IPS-18c (cell line): ENCODE results near the gene SLK.

ENCODE experiments used
- H3K4me3 ChIP-seq: 2 replicates; pipeline ENCODE4 v1.7.0; 2013; ENCODE audit warnings: low read depth, mild to moderate bottlenecking, low read length, moderate library complexity; ENCODE audit not compliant: insufficient read depth
- H3K9me3 ChIP-seq: one replicate; pipeline ENCODE4 v1.6.1; 2013; ENCODE audit warnings: mild to moderate bottlenecking, low read length, moderate library complexity; ENCODE audit not compliant: control insufficient read depth, insufficient read depth

SLK gene

DNA sequence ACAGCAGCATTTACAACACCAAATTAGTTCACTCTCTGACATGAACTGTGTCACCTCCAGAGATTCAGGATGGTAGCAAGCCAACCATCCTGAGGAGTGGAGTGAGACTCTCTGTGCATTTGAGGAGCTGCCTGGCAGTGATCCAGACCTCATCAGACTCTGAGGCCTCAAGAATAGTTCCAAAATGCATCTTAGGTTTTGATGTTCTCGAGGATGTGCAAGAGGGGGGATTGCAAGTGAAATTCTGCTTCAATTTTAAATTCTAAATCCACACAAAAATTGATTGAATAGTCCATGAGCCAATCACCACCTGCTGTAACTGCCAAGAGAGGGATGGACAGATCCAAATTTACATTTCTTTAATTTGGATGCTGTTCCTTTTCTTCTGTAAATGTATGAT lies 49.7 kb downstream of the SLK start:
- no peak overlapping the region for H3K4me3 ChIP-seq
- no peaks in the 10 kb centered on the region for H3K9me3 ChIP-seq

DNA sequence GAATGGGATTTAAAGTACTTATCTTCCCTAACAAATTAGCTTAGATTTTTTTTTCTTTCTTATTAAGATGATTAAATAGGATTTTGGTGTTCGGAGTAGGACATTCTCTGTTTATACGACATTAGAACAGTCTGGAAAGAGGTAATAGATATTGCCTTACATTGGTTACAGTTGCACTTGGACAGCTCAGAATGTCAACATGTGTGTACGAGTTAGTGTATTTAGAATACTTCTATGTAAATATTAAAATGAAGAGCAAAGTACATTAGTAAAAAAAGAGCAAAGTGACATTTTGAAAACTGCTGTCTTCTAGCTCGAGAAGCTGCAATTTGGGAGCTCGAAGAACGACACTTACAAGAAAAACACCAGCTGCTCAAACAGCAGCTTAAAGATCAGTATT lies 51.5 kb downstream of the SLK start:
- Histone ChIP-seq H3K4me3 (no peak overlapping the region), H3K9me3 (no peaks in the 10 kb centered on the region)

DNA sequence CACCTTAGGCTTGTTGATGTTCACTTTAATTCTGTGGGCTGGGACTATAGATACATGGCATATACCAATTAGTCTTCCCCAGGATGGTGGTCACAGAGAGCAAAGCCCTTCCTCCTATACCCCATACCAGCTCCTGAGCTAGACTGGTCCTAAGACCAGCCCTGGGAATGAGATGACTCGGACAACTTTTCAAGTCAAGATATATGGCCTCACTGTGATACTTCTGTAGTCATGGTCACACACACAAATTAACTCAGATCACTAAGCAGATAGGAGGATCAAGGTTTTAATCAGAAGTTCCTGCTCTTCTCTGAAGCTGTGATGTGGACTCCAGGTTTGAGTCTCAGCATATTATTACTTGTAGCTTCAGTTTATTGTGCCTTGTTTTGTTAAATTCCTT lies 53.1 kb downstream of the SLK start:
- Histone ChIP-seq H3K4me3 (no peak overlapping the region), H3K9me3 (no peaks in the 10 kb centered on the region)

DNA sequence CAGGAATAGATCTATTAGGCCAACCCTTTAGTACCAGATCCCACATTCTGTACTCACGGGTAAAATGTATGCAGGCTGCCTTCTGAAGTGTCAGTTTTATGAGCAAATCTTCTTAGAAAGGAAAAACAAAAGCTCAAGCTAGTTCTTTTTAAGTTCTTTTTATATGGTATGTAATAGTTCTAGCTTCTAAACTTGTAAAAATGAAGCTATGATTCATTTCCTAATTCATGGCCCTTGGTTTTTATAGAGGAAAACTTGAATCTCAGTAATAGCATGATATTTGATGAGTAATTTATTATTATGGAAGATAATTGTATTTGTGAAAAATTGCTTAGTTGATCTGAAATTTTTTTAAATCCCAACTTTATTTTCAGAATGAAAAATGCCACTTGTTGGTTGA lies 54.3 kb downstream of the SLK start:
- H3K4me3 ChIP-seq = no peak overlapping the region
- no peaks in the 10 kb centered on the region for H3K9me3 ChIP-seq

DNA sequence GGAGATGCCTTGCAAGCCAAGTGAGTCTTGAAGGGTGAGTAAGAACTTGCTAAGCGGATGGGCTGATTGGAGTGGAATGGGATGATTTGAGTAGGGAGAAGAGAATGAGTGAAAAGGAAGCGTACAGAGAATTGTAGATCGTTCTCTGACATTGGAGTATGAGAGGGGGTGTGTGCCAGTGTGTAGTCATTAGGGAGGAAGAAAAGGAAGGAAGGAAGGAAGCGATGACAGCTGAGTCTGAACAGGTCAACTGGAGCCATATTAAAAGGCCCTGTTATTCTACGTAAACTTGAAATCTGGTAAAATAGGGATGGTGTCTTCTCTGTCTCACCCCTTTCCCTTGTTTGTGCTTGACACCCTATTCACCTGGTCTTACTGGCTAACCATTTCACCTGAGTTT lies 55.1 kb downstream of the SLK start:
- Histone ChIP-seq H3K4me3 (no peak overlapping the region), H3K9me3 (no peaks in the 10 kb centered on the region)

DNA sequence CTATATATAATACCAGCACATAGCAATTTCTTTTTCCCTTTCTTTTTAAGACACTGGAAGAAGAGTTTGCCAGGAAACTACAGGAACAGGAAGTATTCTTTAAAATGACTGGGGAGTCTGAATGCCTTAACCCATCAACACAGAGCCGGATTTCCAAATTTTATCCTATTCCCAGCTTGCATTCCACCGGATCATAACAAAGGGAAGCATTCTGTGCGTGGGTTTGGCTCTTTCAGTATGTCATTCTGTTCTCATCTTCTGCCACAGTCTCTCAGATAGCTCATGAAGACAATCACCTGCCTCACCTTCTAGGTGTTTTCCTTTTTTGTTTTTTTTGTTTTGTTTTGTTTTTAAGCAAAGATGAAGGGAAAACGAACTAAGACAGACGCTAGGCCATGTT lies 58.6 kb downstream of the SLK start:
- no peak overlapping the region for H3K4me3 ChIP-seq
- H3K9me3 ChIP-seq = no peaks in the 10 kb centered on the region

DNA sequence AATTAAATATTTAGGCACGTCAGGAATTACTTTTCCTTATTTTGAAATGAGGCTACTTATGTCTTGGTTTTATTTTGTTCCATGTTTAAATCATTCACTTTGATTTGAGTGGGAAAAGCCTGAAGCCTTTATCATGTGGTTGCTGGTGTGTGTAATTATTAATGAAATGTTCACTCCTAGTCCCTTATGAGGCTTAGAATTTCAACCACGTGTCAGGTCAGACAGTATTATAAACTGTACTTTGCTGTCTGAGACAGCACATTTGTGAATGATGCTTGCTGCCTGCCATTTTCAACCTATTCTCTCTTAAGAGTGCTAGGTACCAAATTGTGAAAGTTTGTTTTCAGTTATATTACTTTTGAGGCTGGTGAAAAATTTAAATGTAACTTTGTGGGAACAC lies 59.8 kb downstream of the SLK start:
- H3K9me3 ChIP-seq = no peaks in the 10 kb centered on the region
- H3K4me3 ChIP-seq = no peak overlapping the region

DNA sequence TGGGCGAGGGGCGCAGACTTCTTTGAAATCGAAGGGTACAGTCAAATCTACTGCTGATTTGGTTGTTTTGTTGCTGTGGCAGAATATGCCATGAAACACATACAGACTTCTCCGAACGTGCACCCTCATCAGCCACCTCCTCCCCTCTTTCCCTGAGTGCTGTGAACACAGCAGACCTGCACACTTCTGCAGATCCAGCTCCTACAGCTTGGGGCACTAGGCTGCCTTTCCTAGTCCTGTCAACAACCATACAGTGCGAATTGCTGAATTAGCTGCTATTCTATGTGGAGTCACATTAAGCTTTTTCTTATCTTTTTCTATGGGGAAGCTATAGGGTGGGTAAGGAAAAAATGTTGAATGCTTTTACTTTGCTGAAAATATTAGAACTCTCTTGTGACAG lies 61.2 kb downstream of the SLK start:
- Histone ChIP-seq H3K4me3 (no peak overlapping the region), H3K9me3 (no peaks in the 10 kb centered on the region)

DNA sequence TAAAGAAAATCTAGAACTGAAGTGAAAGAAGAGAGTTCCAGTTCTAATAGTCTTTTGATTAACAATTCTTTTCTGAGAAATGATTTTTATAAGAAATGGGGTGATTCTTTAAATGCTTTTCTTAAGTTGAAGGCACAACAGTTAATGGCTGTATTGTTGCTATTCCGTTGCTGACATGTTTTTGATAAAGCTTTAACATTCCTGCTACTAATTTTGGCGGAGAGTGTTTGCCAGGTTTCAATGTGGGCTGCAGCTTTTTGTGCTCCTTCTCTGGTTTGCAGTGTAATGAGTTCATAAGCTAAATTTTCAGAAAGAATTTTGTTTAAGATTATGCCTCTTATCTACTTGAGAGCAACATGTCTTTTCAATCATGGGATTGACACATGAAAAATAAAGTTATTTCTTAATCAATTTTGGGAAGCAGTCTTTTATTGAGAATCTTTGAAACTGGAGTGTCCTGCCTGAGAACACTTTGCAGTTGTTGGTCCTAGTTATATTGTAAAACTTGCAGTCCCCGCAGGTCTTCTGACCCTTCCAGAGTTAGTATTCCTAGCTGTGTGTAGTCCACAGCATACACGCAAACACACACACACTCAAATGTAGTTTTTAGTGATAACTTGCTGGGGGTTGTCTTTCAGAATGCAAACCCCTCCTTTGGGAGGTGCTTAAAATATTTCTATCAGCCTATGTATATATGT lies 62.0 kb downstream of the SLK start:
- no peak overlapping the region for H3K4me3 ChIP-seq
- no peaks in the 10 kb centered on the region for H3K9me3 ChIP-seq

DNA sequence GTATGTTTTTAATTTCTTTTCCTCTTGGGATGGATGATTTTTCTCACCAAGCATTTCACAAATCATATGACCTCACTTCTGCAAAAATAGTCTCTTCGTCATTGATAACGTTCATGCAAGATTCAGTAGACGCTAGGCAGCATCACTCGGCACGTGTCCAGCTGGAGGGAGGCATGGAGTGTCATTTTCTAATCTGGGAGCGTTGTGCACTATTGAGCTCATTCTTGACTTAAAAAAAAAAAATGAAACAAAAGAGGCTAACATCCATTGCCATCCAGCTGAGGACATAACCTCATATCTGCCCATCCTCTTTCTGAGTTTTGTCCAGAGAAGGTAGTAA lies 62.6 kb downstream of the SLK start:
- no peak overlapping the region for H3K4me3 ChIP-seq
- no peaks in the 10 kb centered on the region for H3K9me3 ChIP-seq

DNA sequence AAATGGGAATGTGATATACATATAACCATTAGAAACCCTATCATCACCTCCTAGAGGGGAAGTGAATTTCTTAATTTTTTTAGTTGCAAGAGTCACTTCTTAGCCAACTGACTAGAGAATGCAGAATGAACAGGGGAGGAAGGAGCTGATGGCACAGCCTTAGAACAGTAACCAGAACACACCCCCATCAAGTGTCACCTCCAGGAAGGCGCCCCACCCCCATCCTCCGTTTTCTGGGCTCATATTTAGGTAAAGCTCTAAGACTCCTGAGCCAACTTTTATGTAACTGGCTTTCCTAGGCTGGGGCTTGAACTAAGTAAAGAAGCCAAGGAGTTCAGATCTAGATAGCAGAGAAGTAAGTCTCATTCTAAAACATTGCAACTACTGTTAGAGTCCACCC lies 64.7 kb downstream of the SLK start:
- no peak overlapping the region for H3K4me3 ChIP-seq
- no peaks in the 10 kb centered on the region for H3K9me3 ChIP-seq

DNA sequence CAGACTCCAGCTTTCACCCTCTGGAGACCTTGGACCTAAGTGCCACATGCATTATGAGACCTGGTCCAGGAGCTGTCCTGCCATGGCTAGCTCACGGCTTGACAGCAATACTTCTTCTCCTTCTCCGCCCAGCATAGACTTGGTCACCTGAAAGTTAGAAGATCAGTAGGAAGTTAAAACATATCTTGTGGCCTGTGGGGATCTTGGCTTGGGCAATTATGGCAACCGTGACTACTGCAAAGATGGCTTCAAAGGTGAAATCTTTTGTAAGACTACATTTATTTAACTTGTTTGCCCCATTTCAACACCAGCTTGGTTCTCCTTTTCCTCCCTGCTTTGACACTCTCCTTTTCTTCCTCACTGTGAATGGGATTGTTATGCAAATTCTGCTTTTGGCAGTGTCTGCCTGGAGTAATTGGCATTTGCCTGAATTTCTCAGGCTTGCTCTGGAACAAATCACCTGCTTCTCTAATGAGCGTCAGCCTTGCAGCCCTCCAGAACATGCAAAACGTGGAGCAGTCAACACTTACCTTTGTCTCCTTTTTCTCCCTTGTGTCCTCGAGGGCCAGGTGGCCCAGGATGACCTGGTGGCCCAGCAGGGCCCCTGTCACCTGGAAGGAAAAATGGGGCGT lies 65.3 kb downstream of the SLK start:
- Histone ChIP-seq H3K4me3 (no peak overlapping the region), H3K9me3 (no peaks in the 10 kb centered on the region)

DNA sequence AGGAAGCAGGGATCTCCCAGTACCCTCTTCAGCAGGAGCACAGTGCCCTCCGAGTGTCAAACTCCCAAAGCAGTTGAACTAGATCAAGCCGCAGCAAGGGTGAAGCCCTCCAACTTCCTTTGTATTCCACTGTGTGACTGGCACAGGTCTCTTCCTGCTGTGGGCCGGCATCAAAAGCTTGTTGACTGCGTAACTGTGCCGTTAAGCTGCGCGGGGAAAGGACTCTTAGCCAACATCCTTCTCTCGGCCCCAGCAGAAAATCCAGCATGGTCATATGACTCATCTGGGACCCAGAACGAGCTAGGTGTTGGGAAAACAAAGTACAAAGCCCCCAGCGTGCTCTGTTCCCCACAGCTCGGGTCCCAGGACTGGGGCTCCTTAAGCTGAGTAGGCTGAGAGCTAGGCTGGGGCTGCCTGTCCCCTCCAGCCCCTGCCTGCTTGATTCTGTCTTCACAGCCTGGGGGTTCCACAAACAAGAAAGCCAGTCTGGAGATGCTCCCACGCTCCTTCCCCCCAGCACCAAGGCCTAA lies 66.5 kb downstream of the SLK start:
- no peak overlapping the region for H3K4me3 ChIP-seq
- H3K9me3 ChIP-seq = no peaks in the 10 kb centered on the region

DNA sequence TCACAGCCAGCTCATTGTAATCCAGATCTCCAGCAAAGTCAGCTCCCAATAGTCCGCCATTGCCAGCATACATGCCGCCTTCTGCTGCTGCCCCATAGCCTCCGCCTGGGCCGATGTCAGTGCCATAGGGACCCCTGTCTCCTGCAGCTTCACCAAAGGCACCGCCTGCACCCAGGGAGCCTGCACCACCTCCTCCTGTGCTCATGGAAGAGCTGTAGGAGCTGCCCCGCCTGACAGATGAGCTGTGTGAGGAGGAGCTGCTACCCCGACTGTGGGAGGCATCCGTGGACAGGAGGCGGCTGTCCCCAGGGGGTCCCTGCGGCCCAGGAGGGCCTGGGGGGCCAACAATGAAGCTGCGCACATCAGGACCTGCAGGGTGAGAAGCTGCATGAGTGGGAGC lies 67.0 kb downstream of the SLK start:
- no peak overlapping the region for H3K4me3 ChIP-seq
- H3K9me3 ChIP-seq = no peaks in the 10 kb centered on the region

DNA sequence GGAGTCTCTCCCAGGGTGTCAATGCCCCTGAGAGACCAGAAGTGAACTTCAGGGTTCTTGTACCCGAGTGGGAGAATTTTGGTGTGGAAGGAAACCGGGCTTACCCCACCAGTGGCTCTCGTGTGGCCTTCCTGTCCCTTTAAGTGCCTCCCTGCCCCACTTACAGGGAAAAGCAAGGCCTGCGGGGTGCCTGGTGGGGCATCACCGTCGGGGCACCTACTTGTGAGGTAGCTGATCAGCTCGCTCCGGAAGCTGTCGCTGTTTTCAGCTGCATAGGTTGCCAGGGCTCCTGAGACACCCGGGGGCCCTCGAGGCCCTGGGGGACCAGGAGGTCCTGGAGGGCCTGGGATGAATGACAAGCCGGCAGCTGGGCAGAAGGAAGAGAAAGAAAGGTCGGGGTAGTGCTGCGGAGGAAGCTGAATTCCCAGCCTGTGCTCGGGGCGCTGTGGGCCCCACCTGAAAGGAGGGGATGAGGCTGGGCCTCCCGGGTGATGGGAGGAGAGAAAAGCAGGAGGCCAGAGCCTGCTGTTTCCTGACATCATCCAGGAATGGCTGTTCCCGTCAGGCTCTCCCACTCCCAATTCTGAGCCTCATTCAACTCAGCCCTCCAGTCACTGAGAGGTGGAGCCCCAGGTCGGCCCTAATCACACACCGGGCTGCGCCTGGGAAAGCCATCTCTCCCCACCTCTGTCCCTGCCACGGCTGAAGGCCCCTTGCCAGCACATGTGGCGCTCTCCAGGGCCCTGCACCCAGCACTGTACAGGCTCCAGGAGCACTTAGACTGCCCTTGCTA lies 67.7 kb downstream of the SLK start:
- Histone ChIP-seq H3K9me3 (no peaks in the 10 kb centered on the region), H3K4me3 (no peak overlapping the region)

DNA sequence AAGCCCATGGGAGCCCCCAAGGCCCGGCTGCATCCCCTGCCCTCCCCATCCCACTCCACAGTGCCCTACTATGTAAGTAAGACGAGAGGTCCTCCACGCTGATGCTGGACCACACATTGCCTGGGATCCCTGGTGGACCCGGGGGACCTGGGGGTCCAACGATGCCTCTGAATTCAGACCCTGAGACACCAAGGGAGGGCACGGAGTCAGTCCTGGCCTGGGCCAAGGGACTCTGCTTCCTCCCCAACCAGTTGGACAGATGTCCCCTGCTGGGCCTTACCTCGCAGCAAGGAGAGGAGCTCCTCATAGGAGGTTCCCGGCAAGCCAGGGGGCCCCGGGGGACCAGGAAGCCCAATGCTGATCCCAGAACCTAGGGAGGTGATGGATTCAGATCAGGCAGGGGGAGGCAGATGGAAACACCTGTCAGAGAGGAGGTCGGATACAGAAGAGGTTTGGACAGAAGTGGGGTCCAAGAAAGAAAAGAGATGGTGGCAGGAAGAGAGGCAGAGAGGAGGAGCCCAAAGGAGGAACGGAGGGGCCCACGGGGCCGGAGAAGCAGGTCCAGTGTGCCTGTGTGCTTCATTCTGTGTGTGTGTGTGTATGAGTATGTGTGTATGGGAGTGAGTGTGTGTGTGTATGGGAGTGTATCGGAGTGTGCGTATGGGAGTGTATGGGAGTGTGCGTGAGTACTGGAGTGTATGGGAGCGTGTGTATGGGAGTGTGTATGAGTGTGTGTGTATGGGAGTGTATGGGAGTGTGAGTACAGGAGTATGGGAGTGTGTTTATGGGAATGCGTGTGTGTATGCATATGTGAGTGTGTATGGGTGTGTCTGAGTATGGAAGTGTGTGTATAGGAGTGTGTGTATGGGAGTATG lies 68.5 kb downstream of the SLK start:
- Histone ChIP-seq H3K9me3 (no peaks in the 10 kb centered on the region), H3K4me3 (no peak overlapping the region)

DNA sequence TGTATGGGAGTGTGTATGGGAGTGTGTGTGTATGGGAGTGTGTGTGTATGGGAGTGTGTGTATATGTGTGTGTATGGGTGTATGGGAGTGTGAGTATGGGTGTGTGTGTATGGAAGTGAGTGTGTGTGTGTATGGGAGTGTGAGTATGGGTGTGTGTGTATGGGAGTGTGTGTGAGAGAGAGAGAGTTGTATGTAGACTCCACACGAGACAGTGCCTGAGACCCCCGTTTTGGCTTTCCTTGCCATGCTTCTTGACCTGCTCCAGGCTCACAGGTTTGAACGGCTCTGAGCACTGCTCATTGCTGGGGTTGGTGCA lies 69.1 kb downstream of the SLK start:
- Histone ChIP-seq H3K9me3 (no peaks in the 10 kb centered on the region), H3K4me3 (no peak overlapping the region)
